Immature natural killer cell (primary cell): ENCODE results near the gene ZNF445. TPM values are rescaled to one million over a fixed set of nuclear protein-coding genes. Genes with fewer than 3 reads are reported as not detected.
A peak's percentile ranks its signal among the peaks of the same experiment; 100 is the strongest.
"Not testable (repeated sequence)": the region's sequence is repeated elsewhere in the genome, so short reads cannot be mapped to it uniquely, and the experiment has no call there.

Experiments
- DNase-seq, 3 donors: peaks; one replicate each; pipeline ENCODE4 v3.0.0; 2022; ENCODE audit warnings: mixed read lengths in 1 of 3
- H3K27ac Mint-ChIP-seq, 6 donors: one replicate each; pipeline ENCODE4 v1.8.0; 2020; ENCODE audit warnings: mixed read lengths in 6 of 6, mild to moderate bottlenecking in 5 of 6, inconsistent platforms in 4 of 6, moderate library complexity in 3 of 6
- H3K27me3 Mint-ChIP-seq, 3 donors: one replicate each; pipeline ENCODE4 v1.8.0; 2020 to 2021; ENCODE audit warnings: low read depth in 3 of 3, mild to moderate bottlenecking in 3 of 3, mixed read lengths in 3 of 3, moderate library complexity in 3 of 3, inconsistent platforms in 1 of 3
- H3K36me3 Mint-ChIP-seq, 3 donors: one replicate each; pipeline ENCODE4 v1.8.0; 2020; ENCODE audit warnings: mixed read lengths in 3 of 3, inconsistent platforms in 2 of 3, mild to moderate bottlenecking in 2 of 3
- H3K4me1 Mint-ChIP-seq, 2 donors: one replicate each; pipeline ENCODE4 v1.8.0; 2020; ENCODE audit warnings: inconsistent platforms in 2 of 2, mild to moderate bottlenecking in 2 of 2, mixed read lengths in 2 of 2, moderate library complexity in 1 of 2
- H3K4me3 Mint-ChIP-seq, 5 donors: one replicate each; pipeline ENCODE4 v1.8.0; 2020; ENCODE audit warnings: mild to moderate bottlenecking in 5 of 5, mixed read lengths in 5 of 5, inconsistent platforms in 3 of 5, moderate library complexity in 3 of 5
- H3K9me3 Mint-ChIP-seq, 6 donors: one replicate each; pipeline ENCODE4 v1.8.0; 2020; ENCODE audit warnings: mild to moderate bottlenecking in 6 of 6, mixed read lengths in 6 of 6, inconsistent platforms in 4 of 6, moderate library complexity in 3 of 6
- polyA plus RNA-seq, 3 donors: library from polyadenylated mRNA; unstranded; fragments of 300-500 nt; fragmentation: Illumina TruSeq; gene quantifications; one replicate each; pipeline ENCODE4 v1.2.3, GENCODE V29; 2021

Gene ZNF445
- polyA plus RNA-seq, result 1 to 10 TPM in 2 of 3 donors, under 1 TPM in 1; 0.11 to 4.0 (median 2.0) TPM

DNA sequence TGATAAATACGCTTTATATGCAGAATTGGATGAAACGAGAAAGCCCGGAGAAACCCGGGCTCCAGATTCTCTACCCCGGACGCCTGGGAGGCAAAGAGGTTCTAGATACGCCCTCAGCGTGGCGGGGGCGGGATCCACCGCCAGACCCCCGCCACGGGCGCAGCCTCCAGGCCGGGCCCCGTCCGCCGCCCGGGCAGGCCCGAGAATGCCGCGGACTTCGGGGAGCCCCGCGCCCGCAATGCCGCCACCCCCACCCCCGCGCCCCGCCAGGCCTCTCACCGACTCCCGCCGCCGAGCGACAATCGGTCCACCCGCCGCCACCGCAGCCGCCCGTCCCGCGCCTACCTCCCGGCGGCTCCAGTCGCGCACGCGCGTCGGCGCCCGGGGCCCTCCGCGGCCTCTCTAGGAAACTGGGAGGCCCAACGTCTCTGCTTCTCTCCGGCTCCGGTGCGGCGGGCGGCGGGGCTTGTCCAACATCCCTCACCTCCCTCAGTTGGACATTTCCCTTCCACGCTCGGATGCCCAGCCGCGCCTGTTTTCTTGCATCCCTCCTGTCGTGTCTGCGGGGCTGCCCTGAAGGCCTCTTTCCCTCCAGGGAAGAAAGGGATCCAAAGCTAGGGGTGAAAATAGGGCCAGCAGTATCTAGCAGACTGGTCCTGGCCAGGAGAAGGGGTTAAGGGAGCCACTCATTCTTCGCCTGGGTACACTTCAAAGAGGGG lies at the start of gene ZNF445:
Gene ZNF445 (minus strand): TSS at position 359 of the 719 bp plus-strand sequence. CDS start 22,121 bp downstream, outside the sequence.
- no peaks in the 10 kb centered on the region for H3K36me3 Mint-ChIP-seq
- H3K27ac Mint-ChIP-seq, result peak within 1 kb of the TSS; percentile 78 to 94 (median 88)
- peaks cover 27 to 38% of the 10 kb centered on the region in 2 donors for H3K4me1 Mint-ChIP-seq
- no peaks in the 10 kb centered on the region for H3K9me3 Mint-ChIP-seq
- H3K4me3 Mint-ChIP-seq, result peak within 1 kb of the TSS; percentile 91 to 97 (median 95)
- H3K27me3 Mint-ChIP-seq, result peaks cover 2 to 6% (median 2%) of the 10 kb centered on the region in 3 donors
- DNase-seq, result peak; percentile 79 to 85 (median 82)

- no peak overlapping the region for H3K4me3 Mint-ChIP-seq
- peaks cover 4 to 8% (median 6%) of the 10 kb centered on the region in 3 donors for H3K27me3 Mint-ChIP-seq
- no peaks in the 10 kb centered on the region for H3K36me3 Mint-ChIP-seq
- H3K9me3 Mint-ChIP-seq, result no peaks in the 10 kb centered on the region
- H3K27ac Mint-ChIP-seq, result no peak overlapping the region
- no peak for DNase-seq
- H3K4me1 Mint-ChIP-seq, result no peaks in the 10 kb centered on the region
These were observed 47.6 kb upstream of the ZNF445 start for GRCh38 chr3:44525060-44525459.

DNA sequence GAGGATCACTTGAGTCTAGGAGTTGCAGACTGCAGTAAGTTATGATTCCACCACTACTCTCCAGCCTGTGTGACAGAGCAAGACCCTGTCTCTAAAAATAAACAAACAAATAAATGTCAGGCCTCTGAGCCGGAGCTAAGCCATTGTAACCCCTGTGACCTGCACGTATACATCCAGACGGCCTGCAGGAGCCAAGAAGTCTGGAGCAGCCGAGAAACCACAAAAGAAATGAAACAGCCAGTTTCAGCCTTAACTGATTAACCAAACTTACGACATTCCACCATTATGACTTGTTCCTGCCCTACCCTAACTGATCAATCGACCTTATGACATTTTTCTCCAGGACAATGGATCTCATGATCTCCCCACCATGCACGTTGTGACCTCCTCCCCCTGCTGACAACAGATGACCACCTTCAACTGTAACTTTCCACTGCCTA lies 45.0 kb upstream of the ZNF445 start:
- no peaks in the 10 kb centered on the region for H3K9me3 Mint-ChIP-seq
- H3K4me3 Mint-ChIP-seq, result no peak overlapping the region
- H3K27me3 Mint-ChIP-seq, result peaks cover 2 to 10% (median 3%) of the 10 kb centered on the region in 3 donors
- H3K4me1 Mint-ChIP-seq, result no peaks in the 10 kb centered on the region
- no peaks in the 10 kb centered on the region for H3K36me3 Mint-ChIP-seq
- no peak overlapping the region for H3K27ac Mint-ChIP-seq
- no peak for DNase-seq

DNA sequence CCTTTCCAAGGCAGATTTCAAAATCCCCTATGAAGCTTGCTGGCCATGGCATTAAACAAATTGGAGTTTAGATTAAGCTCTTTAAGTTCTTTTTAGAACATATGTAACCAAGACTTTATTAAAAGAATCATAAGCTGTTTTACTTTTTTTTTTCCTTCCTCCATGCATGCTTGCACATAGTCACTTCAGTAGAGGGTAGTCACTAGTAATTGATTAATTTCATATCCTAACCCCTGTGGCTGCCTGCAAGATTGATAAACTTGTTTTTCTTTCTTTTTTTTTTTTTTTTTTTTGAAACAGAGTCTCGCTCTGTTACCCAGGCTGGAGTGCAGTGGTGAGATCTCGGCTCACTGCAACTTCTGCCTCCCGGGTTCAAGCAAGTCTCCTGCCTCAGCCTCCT lies 44.3 kb upstream of the ZNF445 start:
- Mint-ChIP-seq H3K36me3 (no peaks in the 10 kb centered on the region), H3K9me3 (no peaks in the 10 kb centered on the region), H3K4me3 (no peak overlapping the region), H3K27me3 (peaks cover 2 to 13% (median 6%) of the 10 kb centered on the region in 3 donors), H3K27ac (no peak overlapping the region), H3K4me1 (no peaks in the 10 kb centered on the region)
- no peak for DNase-seq

GRCh38 chr3:44518782-44519156 lies 41.3 kb upstream of the ZNF445 start:
- Mint-ChIP-seq H3K4me1 (no peaks in the 10 kb centered on the region), H3K4me3 (no peak overlapping the region), H3K36me3 (no peaks in the 10 kb centered on the region), H3K27ac (no peak overlapping the region), H3K27me3 (peaks cover 6 to 11% (median 7%) of the 10 kb centered on the region in 3 donors), H3K9me3 (no peaks in the 10 kb centered on the region)
- DNase-seq, result no peak

- H3K36me3 Mint-ChIP-seq, result no peaks in the 10 kb centered on the region
- H3K27ac Mint-ChIP-seq, result no peak overlapping the region
- no peak overlapping the region for H3K4me3 Mint-ChIP-seq
- H3K27me3 Mint-ChIP-seq, result peaks cover 6 to 10% (median 7%) of the 10 kb centered on the region in 3 donors
- no peaks in the 10 kb centered on the region for H3K9me3 Mint-ChIP-seq
- peaks cover 6% of the 10 kb centered on the region in 2 donors for H3K4me1 Mint-ChIP-seq
- DNase-seq, result no peak
These were observed 38.8 kb upstream of the ZNF445 start for GRCh38 chr3:44516230-44516629.

DNA sequence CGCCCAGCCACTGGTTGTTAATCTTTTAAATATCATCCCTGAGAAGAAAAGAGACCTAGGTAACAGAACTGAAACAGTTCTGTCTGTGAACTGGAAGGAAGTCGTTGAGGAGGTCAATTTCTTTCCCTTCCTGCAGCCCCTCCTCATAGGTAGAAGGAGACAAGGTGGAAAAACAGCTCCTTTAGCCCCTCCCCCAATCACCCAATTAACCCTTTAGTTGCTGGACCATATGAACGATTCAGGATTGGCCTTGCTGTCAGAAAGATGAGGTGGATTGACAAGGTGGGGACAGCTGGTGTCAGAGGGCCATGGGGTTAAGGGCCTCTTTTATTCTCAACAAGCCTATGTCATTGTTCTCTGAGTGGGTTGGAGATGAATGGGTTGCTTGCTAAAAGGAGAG lies 36.0 kb upstream of the ZNF445 start:
- Mint-ChIP-seq H3K9me3 (no peaks in the 10 kb centered on the region), H3K27me3 (peaks cover 6 to 13% (median 13%) of the 10 kb centered on the region in 3 donors), H3K4me1 (peaks cover 23 to 29% of the 10 kb centered on the region in 2 donors), H3K27ac (no peak overlapping the region), H3K4me3 (no peak overlapping the region), H3K36me3 (no peaks in the 10 kb centered on the region)
- DNase-seq, result no peak

DNA sequence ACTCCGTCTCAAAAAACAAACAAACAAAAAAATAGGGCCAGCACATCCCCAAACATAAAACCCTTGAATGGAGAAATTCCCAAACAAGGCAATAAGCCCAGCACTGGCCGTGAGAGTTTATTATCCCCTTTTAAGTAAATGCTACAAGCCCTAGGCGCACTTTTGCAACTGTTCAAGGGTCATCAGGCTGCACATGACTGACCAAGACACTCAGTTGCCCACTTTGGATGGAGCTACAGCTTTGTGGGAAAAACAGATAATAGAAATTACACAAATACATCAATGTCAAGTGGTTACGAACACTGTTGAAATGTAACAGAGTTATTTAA lies 33.7 kb upstream of the ZNF445 start:
- peak overlapping the region; percentile 90 to 99 (median 96) for H3K27ac Mint-ChIP-seq
- no peak for DNase-seq
- peaks cover 34 to 43% of the 10 kb centered on the region in 2 donors for H3K4me1 Mint-ChIP-seq
- H3K36me3 Mint-ChIP-seq, result no peaks in the 10 kb centered on the region
- H3K4me3 Mint-ChIP-seq, result peak overlapping the region; percentile 96 to 99 (median 97)
- H3K27me3 Mint-ChIP-seq, result peaks cover 2 to 13% (median 11%) of the 10 kb centered on the region in 3 donors
- no peaks in the 10 kb centered on the region for H3K9me3 Mint-ChIP-seq

GRCh38 chr3:44510000-44510368 lies 32.5 kb upstream of the ZNF445 start:
- peaks cover 2 to 11% (median 8%) of the 10 kb centered on the region in 3 donors for H3K27me3 Mint-ChIP-seq
- peak overlapping the region; percentile 90 to 99 (median 96) for H3K27ac Mint-ChIP-seq
- H3K36me3 Mint-ChIP-seq, result no peaks in the 10 kb centered on the region
- peaks cover 34 to 52% of the 10 kb centered on the region in 2 donors for H3K4me1 Mint-ChIP-seq
- H3K9me3 Mint-ChIP-seq, result peaks cover 0 to 2% (median 0%) of the 10 kb centered on the region in 6 donors
- H3K4me3 Mint-ChIP-seq, result peak overlapping the region; percentile 96 to 99 (median 97)
- DNase-seq, result no peak

- Mint-ChIP-seq H3K27me3 (peaks cover 2 to 11% (median 8%) of the 10 kb centered on the region in 3 donors), H3K9me3 (peaks cover 0 to 2% (median 0%) of the 10 kb centered on the region in 6 donors), H3K4me3 (peak overlapping the region; percentile 96 to 99 (median 97)), H3K4me1 (peaks cover 34 to 52% of the 10 kb centered on the region in 2 donors), H3K36me3 (no peaks in the 10 kb centered on the region), H3K27ac (peak overlapping the region; percentile 90 to 99 (median 96))
- peak in 1 of 3 donors; percentile 1 for DNase-seq
These were observed 32.0 kb upstream of the ZNF445 start for GRCh38 chr3:44509393-44509921.

- H3K36me3 Mint-ChIP-seq, result peaks cover 14 to 16% (median 16%) of the 10 kb centered on the region in 3 donors
- H3K4me1 Mint-ChIP-seq, result peaks cover 39 to 61% of the 10 kb centered on the region in 2 donors
- DNase-seq, result no peak
- H3K27ac Mint-ChIP-seq, result peak overlapping the region in 1 of 6 donors; percentile 48
- H3K9me3 Mint-ChIP-seq, result peaks cover 0 to 6% (median 3%) of the 10 kb centered on the region in 6 donors
- H3K27me3 Mint-ChIP-seq, result peaks cover 2 to 11% (median 8%) of the 10 kb centered on the region in 3 donors
- no peak overlapping the region for H3K4me3 Mint-ChIP-seq
These were observed 29.5 kb upstream of the ZNF445 start for GRCh38 chr3:44506961-44507360.

DNA sequence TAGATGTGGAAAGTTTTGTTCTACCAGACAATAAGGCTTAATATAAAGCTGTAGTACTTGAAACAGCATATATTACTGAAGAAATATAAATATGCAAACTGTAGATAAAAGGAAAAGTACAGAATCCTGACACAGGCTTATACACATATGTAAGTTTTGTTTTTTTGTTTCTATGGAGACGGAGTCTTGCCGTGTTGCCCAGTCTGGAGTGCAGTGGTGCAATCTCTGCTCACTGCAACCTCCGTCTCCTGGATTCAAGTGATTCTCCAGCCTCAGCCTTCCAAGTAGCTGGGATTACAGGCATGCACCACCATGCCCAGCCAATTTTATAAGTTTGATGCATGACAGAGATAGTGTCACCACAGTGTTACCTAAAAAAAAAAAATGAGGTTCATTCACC lies 29.1 kb upstream of the ZNF445 start:
- peaks cover 2 to 11% (median 8%) of the 10 kb centered on the region in 3 donors for H3K27me3 Mint-ChIP-seq
- DNase-seq, result no peak
- peaks cover 18 to 20% (median 20%) of the 10 kb centered on the region in 3 donors for H3K36me3 Mint-ChIP-seq
- peak overlapping the region in 2 of 6 donors; percentile 5 to 48 for H3K27ac Mint-ChIP-seq
- H3K4me3 Mint-ChIP-seq, result no peak overlapping the region
- H3K9me3 Mint-ChIP-seq, result peaks cover 0 to 10% (median 6%) of the 10 kb centered on the region in 6 donors
- peaks cover 37 to 63% of the 10 kb centered on the region in 2 donors for H3K4me1 Mint-ChIP-seq

GRCh38 chr3:44504566-44504965 lies 27.1 kb upstream of the ZNF445 start:
- peaks cover 35 to 39% (median 38%) of the 10 kb centered on the region in 3 donors for H3K36me3 Mint-ChIP-seq
- peaks cover 0 to 2% (median 1%) of the 10 kb centered on the region in 3 donors for H3K27me3 Mint-ChIP-seq

GRCh38 chr3:44503178-44503577 lies 25.7 kb upstream of the ZNF445 start:
- H3K9me3 Mint-ChIP-seq, result peaks cover 29 to 42% (median 34%) of the 10 kb centered on the region in 6 donors
- DNase-seq, H3K27ac Mint-ChIP-seq, H3K27me3 Mint-ChIP-seq, H3K4me3 Mint-ChIP-seq: not testable (repeated sequence)
- peaks cover 49 to 53% (median 52%) of the 10 kb centered on the region in 3 donors for H3K36me3 Mint-ChIP-seq
- peaks cover 13 to 41% of the 10 kb centered on the region in 2 donors for H3K4me1 Mint-ChIP-seq

More at GRCh38 chr3:44504566-44504965, 27.1 kb upstream of the ZNF445 start:
- no peak overlapping the region for H3K4me3 Mint-ChIP-seq
- peaks cover 17 to 28% (median 22%) of the 10 kb centered on the region in 6 donors for H3K9me3 Mint-ChIP-seq
- DNase-seq, result no peak
- no peak overlapping the region for H3K27ac Mint-ChIP-seq
- H3K4me1 Mint-ChIP-seq, result peaks cover 24 to 55% of the 10 kb centered on the region in 2 donors
